Measurements from ENCODE around the gene DYSF. TPM values are rescaled to one million over a fixed set of nuclear protein-coding genes. Genes with fewer than 3 reads are reported as not detected.

The DYSF gene
- polyA plus RNA-seq, 3 donors from 2014 or later, result 3.4 to 5.0 (median 4.2) TPM

- DNase-seq, result no peak
- H3K9me3 Mint-ChIP-seq, result no peaks in the 10 kb centered on the region
- no peak overlapping the region for H3K4me3 Mint-ChIP-seq
- no peak overlapping the region for H3K27ac Mint-ChIP-seq
- H3K27me3 Mint-ChIP-seq (ENCODE audit: low read depth in 3 of 3), result peaks cover 0 to 2% (median 0%) of the 10 kb centered on the region in 3 donors
- H3K36me3 Mint-ChIP-seq, result no peaks in the 10 kb centered on the region
- no peaks in the 10 kb centered on the region for H3K4me1 Mint-ChIP-seq
These were observed 111.0 kb downstream of the DYSF start for GRCh38 chr2:71564361-71564760.

- Mint-ChIP-seq H3K4me3 (no peak overlapping the region), H3K9me3 (no peaks in the 10 kb centered on the region)
These were observed 111.4 kb downstream of the DYSF start for GRCh38 chr2:71564790-71565189.

GRCh38 chr2:71566372-71566771, 113.0 kb downstream of the DYSF start:
- H3K27me3 Mint-ChIP-seq (ENCODE audit: low read depth in 3 of 3), result peaks cover 0 to 2% (median 0%) of the 10 kb centered on the region in 3 donors
- H3K9me3 Mint-ChIP-seq, result no peaks in the 10 kb centered on the region

More at GRCh38 chr2:71564790-71565189, 111.4 kb downstream of the DYSF start:
- H3K4me1 Mint-ChIP-seq, result no peaks in the 10 kb centered on the region
- H3K27ac Mint-ChIP-seq, result no peak overlapping the region
- H3K36me3 Mint-ChIP-seq, result no peaks in the 10 kb centered on the region
- DNase-seq, result no peak
- peaks cover 0 to 2% (median 0%) of the 10 kb centered on the region in 3 donors for H3K27me3 Mint-ChIP-seq (ENCODE audit: low read depth in 3 of 3)

GRCh38 chr2:71567625-71568024, 114.3 kb downstream of the DYSF start:
- Mint-ChIP-seq H3K36me3 (no peaks in the 10 kb centered on the region), H3K27ac (no peak overlapping the region), H3K9me3 (no peaks in the 10 kb centered on the region), H3K4me1 (no peaks in the 10 kb centered on the region), H3K27me3 (ENCODE audit: low read depth in 3 of 3) (peaks cover 0 to 2% (median 0%) of the 10 kb centered on the region in 3 donors), H3K4me3 (no peak overlapping the region)
- no peak for DNase-seq

More at GRCh38 chr2:71566372-71566771, 113.0 kb downstream of the DYSF start:
- Mint-ChIP-seq H3K36me3 (no peaks in the 10 kb centered on the region), H3K4me3 (no peak overlapping the region), H3K27ac (no peak overlapping the region), H3K4me1 (no peaks in the 10 kb centered on the region)
- DNase-seq, result no peak

GRCh38 chr2:71568103-71568502, 114.7 kb downstream of the DYSF start:
- no peaks in the 10 kb centered on the region for H3K36me3 Mint-ChIP-seq
- H3K9me3 Mint-ChIP-seq, result no peaks in the 10 kb centered on the region
- peaks cover 0 to 2% (median 0%) of the 10 kb centered on the region in 3 donors for H3K27me3 Mint-ChIP-seq (ENCODE audit: low read depth in 3 of 3)
- H3K4me1 Mint-ChIP-seq, result no peaks in the 10 kb centered on the region
- no peak for DNase-seq
- no peak overlapping the region for H3K4me3 Mint-ChIP-seq
- H3K27ac Mint-ChIP-seq, result no peak overlapping the region

GRCh38 chr2:71570511-71570910, 117.2 kb downstream of the DYSF start:
- no peaks in the 10 kb centered on the region for H3K4me1 Mint-ChIP-seq
- no peaks in the 10 kb centered on the region for H3K9me3 Mint-ChIP-seq
- no peak for DNase-seq
- no peak overlapping the region for H3K27ac Mint-ChIP-seq
- H3K27me3 Mint-ChIP-seq (ENCODE audit: low read depth in 3 of 3), result peaks cover 2% of the 10 kb centered on the region in 3 donors
- no peak overlapping the region for H3K4me3 Mint-ChIP-seq
- no peaks in the 10 kb centered on the region for H3K36me3 Mint-ChIP-seq

GRCh38 chr2:71570951-71571460, 117.6 kb downstream of the DYSF start:
- Mint-ChIP-seq H3K27me3 (ENCODE audit: low read depth in 3 of 3) (peaks cover 2% of the 10 kb centered on the region in 3 donors), H3K9me3 (no peaks in the 10 kb centered on the region), H3K4me3 (no peak overlapping the region), H3K36me3 (no peaks in the 10 kb centered on the region), H3K4me1 (no peaks in the 10 kb centered on the region), H3K27ac (no peak overlapping the region)
- no peak for DNase-seq

GRCh38 chr2:71571945-71572344, 118.6 kb downstream of the DYSF start:
- no peaks in the 10 kb centered on the region for H3K36me3 Mint-ChIP-seq
- no peaks in the 10 kb centered on the region for H3K4me1 Mint-ChIP-seq
- H3K27me3 Mint-ChIP-seq (ENCODE audit: low read depth in 3 of 3), result peaks cover 2% of the 10 kb centered on the region in 3 donors
- no peak overlapping the region for H3K4me3 Mint-ChIP-seq
- no peak overlapping the region for H3K27ac Mint-ChIP-seq
- no peaks in the 10 kb centered on the region for H3K9me3 Mint-ChIP-seq
- DNase-seq, result no peak

GRCh38 chr2:71575966-71576365, 122.6 kb downstream of the DYSF start:
- no peak for DNase-seq
- H3K4me3 Mint-ChIP-seq, result no peak overlapping the region
- H3K4me1 Mint-ChIP-seq, result no peaks in the 10 kb centered on the region
- H3K27me3 Mint-ChIP-seq (ENCODE audit: low read depth in 3 of 3), result peaks cover 0 to 2% (median 2%) of the 10 kb centered on the region in 3 donors
- no peaks in the 10 kb centered on the region for H3K9me3 Mint-ChIP-seq
- no peak overlapping the region for H3K27ac Mint-ChIP-seq
- H3K36me3 Mint-ChIP-seq, result no peaks in the 10 kb centered on the region

GRCh38 chr2:71576541-71576940, 123.2 kb downstream of the DYSF start:
- Mint-ChIP-seq H3K27ac (no peak overlapping the region), H3K4me1 (no peaks in the 10 kb centered on the region), H3K27me3 (ENCODE audit: low read depth in 3 of 3) (peaks cover 0 to 2% (median 2%) of the 10 kb centered on the region in 3 donors), H3K36me3 (no peaks in the 10 kb centered on the region), H3K9me3 (no peaks in the 10 kb centered on the region), H3K4me3 (no peak overlapping the region)
- DNase-seq, result no peak

GRCh38 chr2:71577209-71577608, 123.8 kb downstream of the DYSF start:
- Mint-ChIP-seq H3K4me1 (no peaks in the 10 kb centered on the region), H3K27me3 (ENCODE audit: low read depth in 3 of 3) (peaks cover 0 to 2% (median 2%) of the 10 kb centered on the region in 3 donors), H3K27ac (no peak overlapping the region), H3K36me3 (no peaks in the 10 kb centered on the region), H3K4me3 (no peak overlapping the region), H3K9me3 (no peaks in the 10 kb centered on the region)
- no peak for DNase-seq

GRCh38 chr2:71578767-71579342, 125.5 kb downstream of the DYSF start:
- Mint-ChIP-seq H3K27me3 (ENCODE audit: low read depth in 3 of 3) (peaks cover 0 to 2% (median 0%) of the 10 kb centered on the region in 3 donors), H3K36me3 (no peaks in the 10 kb centered on the region), H3K27ac (no peak overlapping the region), H3K9me3 (no peaks in the 10 kb centered on the region), H3K4me3 (no peak overlapping the region), H3K4me1 (no peaks in the 10 kb centered on the region)
- no peak for DNase-seq

- no peak overlapping the region for H3K4me3 Mint-ChIP-seq
- H3K27ac Mint-ChIP-seq, result no peak overlapping the region
- H3K4me1 Mint-ChIP-seq, result no peaks in the 10 kb centered on the region
- H3K36me3 Mint-ChIP-seq, result no peaks in the 10 kb centered on the region
- no peak for DNase-seq
- no peaks in the 10 kb centered on the region for H3K9me3 Mint-ChIP-seq
- H3K27me3 Mint-ChIP-seq (ENCODE audit: low read depth in 3 of 3), result peaks cover 0 to 2% (median 0%) of the 10 kb centered on the region in 3 donors
These were observed 127.7 kb downstream of the DYSF start for GRCh38 chr2:71581026-71581425.

GRCh38 chr2:71583876-71584275, 130.5 kb downstream of the DYSF start:
- no peak overlapping the region for H3K27ac Mint-ChIP-seq
- no peak for DNase-seq
- H3K36me3 Mint-ChIP-seq, result no peaks in the 10 kb centered on the region
- peaks cover 0 to 5% (median 3%) of the 10 kb centered on the region in 3 donors for H3K27me3 Mint-ChIP-seq (ENCODE audit: low read depth in 3 of 3)
- H3K4me1 Mint-ChIP-seq, result peaks cover 0 to 2% of the 10 kb centered on the region in 2 donors
- H3K9me3 Mint-ChIP-seq, result no peaks in the 10 kb centered on the region
- H3K4me3 Mint-ChIP-seq, result no peak overlapping the region

GRCh38 chr2:71586471-71586870, 133.1 kb downstream of the DYSF start:
- Mint-ChIP-seq H3K27me3 (ENCODE audit: low read depth in 3 of 3) (peaks cover 0 to 5% (median 3%) of the 10 kb centered on the region in 3 donors), H3K27ac (no peak overlapping the region), H3K9me3 (no peaks in the 10 kb centered on the region), H3K4me1 (peaks cover 4 to 8% of the 10 kb centered on the region in 2 donors), H3K36me3 (no peaks in the 10 kb centered on the region), H3K4me3 (no peak overlapping the region)
- no peak for DNase-seq
